D341Med (cell line): ENCODE results near the gene SORCS1.

Experiments
- DNase-seq: peaks from one replicate; pipeline ENCODE4 v3.0.0; 2012; ENCODE audit warnings: low spot score

The SORCS1 gene

GRCh38 chr10:106734220-106734619 is 430.3 kb downstream of the SORCS1 start:
- DNase-seq, result no peak

- no peak for DNase-seq
Observed at GRCh38 chr10:106728232-106728631, 436.3 kb downstream of the SORCS1 start.

- no peak for DNase-seq
Observed at GRCh38 chr10:106727170-106727569, 437.3 kb downstream of the SORCS1 start.

GRCh38 chr10:106722524-106722923 is 442.0 kb downstream of the SORCS1 start:
- no peak for DNase-seq

GRCh38 chr10:106720683-106721082 is 443.8 kb downstream of the SORCS1 start:
- DNase-seq, result no peak

- DNase-seq, result no peak
Observed at GRCh38 chr10:106716381-106716780, 448.1 kb downstream of the SORCS1 start.

GRCh38 chr10:106714734-106715555 is 449.6 kb downstream of the SORCS1 start:
- no peak for DNase-seq

- no peak for DNase-seq
Observed at GRCh38 chr10:106713846-106714245, 450.7 kb downstream of the SORCS1 start.

GRCh38 chr10:106712988-106713387 is 451.5 kb downstream of the SORCS1 start:
- no peak for DNase-seq

- peak; percentile 18 for DNase-seq
Observed at GRCh38 chr10:106711313-106711906, 453.1 kb downstream of the SORCS1 start.

- no peak for DNase-seq
Observed at GRCh38 chr10:106708506-106708905, 456.0 kb downstream of the SORCS1 start.

GRCh38 chr10:106707657-106708056 is 456.8 kb downstream of the SORCS1 start:
- DNase-seq, result no peak

GRCh38 chr10:106706127-106706526 is 458.4 kb downstream of the SORCS1 start:
- no peak for DNase-seq

GRCh38 chr10:106705681-106706100 is 458.8 kb downstream of the SORCS1 start:
- DNase-seq, result peak; percentile 40

- DNase-seq, result no peak
Observed at GRCh38 chr10:106696239-106696638, 468.3 kb downstream of the SORCS1 start.

GRCh38 chr10:106694696-106695095 is 469.8 kb downstream of the SORCS1 start:
- DNase-seq, result no peak

GRCh38 chr10:106682175-106682574 is 482.3 kb downstream of the SORCS1 start:
- no peak for DNase-seq

GRCh38 chr10:106680061-106680460 is 484.4 kb downstream of the SORCS1 start:
- no peak for DNase-seq

GRCh38 chr10:106679314-106679713 is 485.2 kb downstream of the SORCS1 start:
- DNase-seq, result no peak

- no peak for DNase-seq
Observed at GRCh38 chr10:106672517-106673175, 491.9 kb downstream of the SORCS1 start.

- DNase-seq, result no peak
Observed at GRCh38 chr10:106661767-106662140, 502.8 kb downstream of the SORCS1 start.

- DNase-seq, result no peak
Observed at GRCh38 chr10:106661133-106661766, 503.3 kb downstream of the SORCS1 start.

GRCh38 chr10:106660550-106660949 is 504.0 kb downstream of the SORCS1 start:
- DNase-seq, result no peak
